HFFc6 (cell line): Measurements from ENCODE around the gene NEU3. TPM values are rescaled to one million over a fixed set of nuclear protein-coding genes. Genes with fewer than 3 reads are reported as not detected.

Experiments
- DNase-seq: peaks from one replicate; pipeline ENCODE4 v3.0.0-alpha.2; 2018
- H3K27ac Mint-ChIP-seq: 2 replicates; pipeline ENCODE4 v1.8.0; 2020; ENCODE audit warnings: mild to moderate bottlenecking, mixed read lengths
- H3K27me3 Mint-ChIP-seq: 2 replicates; pipeline ENCODE4 v1.8.0; 2021; ENCODE audit warnings: mild to moderate bottlenecking, moderate library complexity, mixed read lengths; ENCODE audit not compliant: insufficient read depth
- H3K36me3 Mint-ChIP-seq: 2 replicates; pipeline ENCODE4 v1.8.0; 2021; ENCODE audit warnings: low read depth, mixed read lengths
- H3K4me1 Mint-ChIP-seq: 2 replicates; pipeline ENCODE4 v1.8.0; 2020; ENCODE audit warnings: low read depth, mixed read lengths
- H3K4me3 Mint-ChIP-seq: 2 replicates; pipeline ENCODE4 v1.8.0; 2020; ENCODE audit warnings: mild to moderate bottlenecking, moderate library complexity, mixed read lengths
- H3K9me3 Mint-ChIP-seq: 2 replicates; pipeline ENCODE4 v1.8.0; 2020; ENCODE audit warnings: mild to moderate bottlenecking, mixed read lengths
- CTCF ChIP-seq: fragments of 200-600 bp; sonication (generic); IDR thresholded peaks from 2 replicates; pipeline ENCODE4 v1.5.0; 2021; ENCODE audit warnings: antibody characterized with exemption, mild to moderate bottlenecking
- total RNA-seq, 6 experiments: library from RNA; stranded (reverse); fragmentation: NEBNext Ultra II Directional; extraction: Animal tissue kit (Norgen Biotek cat#: 25700); gene quantifications; 2 replicates in 1 of 6; 3 replicates in 5 of 6; pipeline ENCODE4 v1.2.3, GENCODE V29; 2021

NEU3 gene
- total RNA-seq, 6 experiments from 2014 or later: 7.6 to 8.9 (median 8.4) TPM

- no peak for TF ChIP-seq CTCF
- Mint-ChIP-seq H3K27ac (no peak overlapping the region), H3K27me3 (no peaks in the 10 kb centered on the region)
Measured at GRCh38 chr11:75000975-75001354, 12.2 kb downstream of the NEU3 start.

GRCh38 chr11:75001686-75002085 is 13.0 kb downstream of the NEU3 start:
- DNase-seq: no peak
- TF ChIP-seq CTCF: no peak
- H3K27ac Mint-ChIP-seq: no peak overlapping the region

More at GRCh38 chr11:75000975-75001354, 12.2 kb downstream of the NEU3 start:
- peaks cover 2% of the 10 kb centered on the region for H3K36me3 Mint-ChIP-seq
- H3K4me3 Mint-ChIP-seq: no peak overlapping the region
- H3K4me1 Mint-ChIP-seq: no peaks in the 10 kb centered on the region
- DNase-seq: no peak
- H3K9me3 Mint-ChIP-seq: no peaks in the 10 kb centered on the region

GRCh38 chr11:75002516-75002915 is 13.8 kb downstream of the NEU3 start:
- no peak for TF ChIP-seq CTCF
- Mint-ChIP-seq H3K27ac (no peak overlapping the region), H3K4me1 (no peaks in the 10 kb centered on the region), H3K9me3 (no peaks in the 10 kb centered on the region), H3K36me3 (peaks cover 15% of the 10 kb centered on the region), H3K4me3 (no peak overlapping the region), H3K27me3 (no peaks in the 10 kb centered on the region)
- DNase-seq: no peak

More at GRCh38 chr11:75001686-75002085, 13.0 kb downstream of the NEU3 start:
- no peaks in the 10 kb centered on the region for H3K4me1 Mint-ChIP-seq
- no peaks in the 10 kb centered on the region for H3K27me3 Mint-ChIP-seq
- no peaks in the 10 kb centered on the region for H3K9me3 Mint-ChIP-seq
- peaks cover 7% of the 10 kb centered on the region for H3K36me3 Mint-ChIP-seq
- no peak overlapping the region for H3K4me3 Mint-ChIP-seq

GRCh38 chr11:75004215-75004614 is 15.5 kb downstream of the NEU3 start:
- H3K36me3 Mint-ChIP-seq: peaks cover 20% of the 10 kb centered on the region
- H3K9me3 Mint-ChIP-seq: no peaks in the 10 kb centered on the region
- no peak for DNase-seq
- no peaks in the 10 kb centered on the region for H3K4me1 Mint-ChIP-seq
- no peak overlapping the region for H3K27ac Mint-ChIP-seq
- H3K27me3 Mint-ChIP-seq: no peaks in the 10 kb centered on the region
- TF ChIP-seq CTCF: no peak
- no peak overlapping the region for H3K4me3 Mint-ChIP-seq

- peaks cover 31% of the 10 kb centered on the region for H3K36me3 Mint-ChIP-seq
- TF ChIP-seq CTCF: no peak
- no peaks in the 10 kb centered on the region for H3K9me3 Mint-ChIP-seq
- peaks cover 17% of the 10 kb centered on the region for H3K4me1 Mint-ChIP-seq
- H3K27me3 Mint-ChIP-seq: no peaks in the 10 kb centered on the region; the same call in 1 of the 2 replicates
- no peak overlapping the region for H3K4me3 Mint-ChIP-seq
- no peak overlapping the region for H3K27ac Mint-ChIP-seq
- no peak for DNase-seq
Measured at GRCh38 chr11:75011357-75011756, 22.6 kb downstream of the NEU3 start.

- no peaks in the 10 kb centered on the region for H3K9me3 Mint-ChIP-seq
- no peak overlapping the region for H3K4me3 Mint-ChIP-seq
- H3K36me3 Mint-ChIP-seq: peaks cover 28% of the 10 kb centered on the region
- peaks cover 17% of the 10 kb centered on the region for H3K4me1 Mint-ChIP-seq
- no peak for DNase-seq
- no peaks in the 10 kb centered on the region; the same call in 1 of the 2 replicates for H3K27me3 Mint-ChIP-seq
- H3K27ac Mint-ChIP-seq: no peak overlapping the region
- no peak for TF ChIP-seq CTCF
Measured at GRCh38 chr11:75011872-75012271, 23.1 kb downstream of the NEU3 start.
